GM19043 (cell line): Measurements from ENCODE around the gene MMP20.
A peak's percentile ranks its signal among the peaks of the same experiment; 100 is the strongest.

ENCODE experiments used
- ATAC-seq: cut with Tn5 transposase; IDR thresholded peaks from one replicate; pipeline ENCODE4 v1.9.1; 2021; ENCODE audit warnings: low read depth; ENCODE audit not compliant: unreplicated experiment

The MMP20 gene

DNA sequence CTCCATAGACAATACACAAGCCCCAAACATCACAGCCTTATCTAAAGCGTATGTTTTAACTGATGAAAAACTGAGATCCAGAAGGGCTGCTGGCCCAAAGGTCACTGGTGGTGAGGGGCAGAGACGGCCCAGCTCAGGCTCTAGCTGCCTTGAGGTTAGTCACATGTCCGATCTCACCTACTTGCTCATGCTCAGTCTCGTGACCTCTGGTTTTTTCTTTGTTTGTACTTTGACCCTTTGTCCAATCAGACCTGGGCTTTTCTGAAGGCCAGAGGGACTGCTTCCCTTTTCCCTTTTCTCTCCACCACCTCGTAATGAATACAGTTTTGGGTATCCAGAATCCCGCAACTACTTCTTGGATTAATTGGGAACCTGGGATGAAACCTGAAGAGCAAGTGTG lies 28.6 kb downstream of the MMP20 start:
- ATAC-seq = no peak

GRCh38 chr11:102592634-102593581 lies 32.2 kb downstream of the MMP20 start:
- ATAC-seq = no peak

- no peak for ATAC-seq
Observed at GRCh38 chr11:102592131-102592530, 33.0 kb downstream of the MMP20 start.

DNA sequence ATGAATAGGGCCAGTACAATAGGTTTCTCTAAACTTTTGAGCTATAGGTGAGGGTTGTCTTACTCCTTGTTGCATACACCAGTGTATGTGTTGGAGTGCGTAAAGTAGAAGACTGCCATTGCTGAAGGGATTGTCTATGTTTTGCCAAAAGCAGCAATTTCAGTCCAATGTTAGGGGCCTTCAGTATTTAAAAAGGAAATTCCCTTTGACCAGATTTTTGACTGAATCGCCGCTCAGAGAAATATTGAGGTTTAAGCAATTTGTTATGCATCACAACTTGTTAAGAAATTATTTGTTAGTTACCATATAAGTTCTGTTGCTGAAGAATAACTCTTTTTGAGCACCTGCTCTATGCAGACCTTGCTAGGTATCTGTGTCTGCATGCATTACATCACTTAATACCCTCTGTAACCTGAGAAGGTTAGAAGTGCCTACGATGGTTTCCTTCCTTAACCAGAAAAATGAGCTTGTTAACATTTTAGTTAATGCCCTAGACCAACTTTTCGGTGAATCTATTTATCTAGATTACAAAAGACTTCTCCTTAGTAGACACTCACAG lies 33.9 kb downstream of the MMP20 start:
- ATAC-seq = no peak

- no peak for ATAC-seq
Observed at GRCh38 chr11:102590276-102591049, 34.7 kb downstream of the MMP20 start.

GRCh38 chr11:102589047-102589459 lies 36.1 kb downstream of the MMP20 start:
- peak; percentile 53 for ATAC-seq

DNA sequence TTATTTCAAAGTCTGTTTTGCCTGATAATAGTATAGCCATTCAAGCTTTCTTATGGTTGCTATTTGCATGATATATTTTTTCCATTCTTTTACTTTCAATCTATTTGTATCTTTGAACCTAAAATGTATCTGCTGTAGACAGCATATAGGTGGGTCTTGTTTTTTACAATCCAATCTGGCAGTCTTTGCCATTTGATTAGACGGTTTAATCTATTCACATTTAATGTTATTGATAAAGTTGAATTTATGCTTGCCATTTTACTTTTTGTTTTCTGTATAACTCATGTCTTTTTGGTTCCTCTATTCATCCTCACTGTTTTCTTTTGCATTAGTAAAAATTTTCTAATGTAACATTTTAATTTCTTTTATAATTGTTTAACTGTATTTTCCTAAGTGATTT lies 37.4 kb downstream of the MMP20 start:
- no peak for ATAC-seq

- no peak for ATAC-seq
Observed at GRCh38 chr11:102583141-102583873, 41.8 kb downstream of the MMP20 start.

DNA sequence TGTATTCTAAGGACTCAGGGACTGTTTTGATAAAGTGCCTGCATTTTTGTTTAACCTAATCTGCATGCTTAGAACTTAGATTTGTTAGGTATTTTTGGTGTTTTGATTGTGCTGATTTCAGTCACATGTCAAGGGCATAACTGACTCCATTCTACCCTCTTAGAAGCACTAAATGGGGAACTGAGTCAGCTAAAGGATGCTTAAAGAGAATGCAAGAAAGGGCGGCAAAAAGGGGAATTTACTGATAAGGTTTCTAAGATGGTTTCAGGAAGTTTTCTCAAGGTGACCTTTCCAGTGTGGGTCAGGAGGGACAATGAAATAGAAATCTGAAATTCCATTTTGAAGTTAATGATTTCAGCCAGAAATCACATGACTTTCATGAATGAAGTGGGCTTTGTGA lies 43.0 kb downstream of the MMP20 start:
- no peak for ATAC-seq

- ATAC-seq = no peak
Observed at GRCh38 chr11:102581066-102581465, 44.1 kb downstream of the MMP20 start.

- peak; percentile 40 for ATAC-seq
Observed at GRCh38 chr11:102580185-102580951, 44.8 kb downstream of the MMP20 start.

DNA sequence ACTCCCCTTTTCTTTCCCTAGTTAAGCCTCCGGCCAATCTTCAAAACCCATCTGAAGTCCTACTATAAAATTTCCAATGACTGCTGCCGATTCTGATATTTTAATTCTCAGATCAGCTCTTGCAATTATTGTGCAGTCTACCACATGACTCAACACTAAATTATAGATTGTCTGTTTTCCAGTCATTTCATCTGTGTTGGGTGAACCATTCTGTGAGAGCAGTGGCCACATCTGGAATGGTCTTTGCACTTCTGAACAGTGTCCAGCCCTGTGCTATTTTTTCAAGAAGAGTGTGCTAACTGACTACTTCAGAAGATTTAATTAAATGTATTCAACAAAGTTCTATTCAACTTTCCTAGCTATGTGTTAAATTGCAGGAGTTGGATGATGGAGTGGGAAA lies 47.4 kb downstream of the MMP20 start:
- no peak for ATAC-seq

- ATAC-seq = peak; percentile 42
Observed at GRCh38 chr11:102577182-102577581, 48.0 kb downstream of the MMP20 start.

DNA sequence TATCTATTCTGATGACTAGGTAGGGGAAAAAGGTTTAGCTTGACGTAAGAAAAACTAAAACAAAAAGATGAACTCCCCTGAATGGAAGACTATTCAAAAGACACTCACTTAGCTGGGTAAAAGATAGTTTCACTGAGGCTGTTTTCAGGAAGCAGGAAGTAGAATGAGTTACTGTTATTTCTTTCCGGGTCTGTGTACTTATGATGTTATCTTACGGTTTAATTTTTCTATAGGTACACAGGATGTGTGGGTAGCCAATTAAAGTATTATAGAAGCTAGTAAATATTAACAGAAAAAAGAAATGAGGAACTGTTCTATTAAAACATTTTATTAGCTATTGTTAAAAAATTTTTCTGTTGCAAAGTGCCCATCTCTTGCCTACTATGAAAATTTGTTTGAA lies 48.8 kb downstream of the MMP20 start:
- no peak for ATAC-seq

DNA sequence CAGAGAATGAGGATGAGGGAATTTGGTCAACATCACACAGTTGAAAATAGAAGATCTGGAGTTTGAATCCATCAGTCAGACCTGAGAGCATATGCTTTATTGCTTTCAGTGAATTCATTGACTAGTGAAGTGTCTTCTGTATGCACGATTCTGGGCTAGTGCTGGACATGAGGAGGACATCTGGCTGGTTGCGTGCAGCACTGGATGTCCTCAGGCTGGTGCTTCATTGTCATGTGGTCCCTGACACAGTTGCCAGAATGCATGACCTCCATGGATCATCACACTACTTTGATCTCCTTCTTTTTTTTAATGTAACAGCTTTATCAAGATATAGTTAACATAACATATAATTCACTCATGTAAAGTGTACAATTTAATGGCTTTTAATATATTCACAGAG lies 50.1 kb downstream of the MMP20 start:
- no peak for ATAC-seq

- no peak for ATAC-seq
Observed at GRCh38 chr11:102573851-102574250, 51.3 kb downstream of the MMP20 start.

- ATAC-seq = no peak
Observed at GRCh38 chr11:102572554-102573220, 52.4 kb downstream of the MMP20 start.

- no peak for ATAC-seq
Observed at GRCh38 chr11:102568851-102569250, 56.3 kb downstream of the MMP20 start.

- no peak for ATAC-seq
Observed at GRCh38 chr11:102566112-102566511, 59.0 kb downstream of the MMP20 start.
